HepG2 (cell line): ENCODE data around the gene VAMP8. TPM values are rescaled to one million over a fixed set of nuclear protein-coding genes. Genes with fewer than 3 reads are reported as not detected.

Experiments
- GABPA ChIP-seq, 2 experiments: IDR thresholded peaks; 2 replicates each; pipeline ENCODE4 v1.6.1; 2011 to 2016; ENCODE audit warnings: low read depth in 2 of 2, low read length in 1 of 2, missing biosample characterization in 1 of 2, missing genetic modification characterization in 1 of 2
- TBL1XR1 ChIP-seq: fragments of 150-350 bp; IDR thresholded peaks from 2 replicates; pipeline ENCODE4 v1.6.1; 2014; ENCODE audit warnings: borderline replicate concordance, low read length; ENCODE audit not compliant: partially characterized antibody
- WIZ ChIP-seq: sonication (generic); formaldehyde crosslinking; IDR thresholded peaks from 2 replicates; pipeline ENCODE4 v1.5.1; 2020; ENCODE audit warnings: mild to moderate bottlenecking, missing genetic modification reagents
- ZNF468 ChIP-seq: sonication (generic); formaldehyde crosslinking; IDR thresholded peaks from 2 replicates; pipeline ENCODE4 v1.8.0; 2022; ENCODE audit warnings: mild to moderate bottlenecking, moderate library complexity, missing genetic modification reagents
- polyA plus RNA-seq, 8 experiments: library from polyadenylated mRNA; depleted of rRNA in 3 of 8; stranded (reverse) in 7 of 8; unstranded in 1 of 8; fragments of >200 nt; fragmentation: Illumina TruSeq in 4 of 8; extraction: Trizol in 4 of 8; gene quantifications; 2 replicates each; pipeline versions ENCODE4 v1.2.1 to v1.2.3, GENCODE V29; 2011 to 2016; ENCODE audit warnings: low read depth in 4 of 8, missing spikeins in 1 of 8, mixed read lengths in 1 of 8; ENCODE audit not compliant: insufficient read depth in 1 of 8
- total RNA-seq, 5 experiments: library from RNA; depleted of rRNA; stranded (reverse); fragments of >200 nt; fragmentation: Illumina TruSeq; extraction: Trizol; gene quantifications; 2 replicates each; pipeline ENCODE4 v1.2.3, GENCODE V29; 2016; ENCODE audit warnings: low read depth in 1 of 5
- TF ChIP-seq, protein P1 (sequence below): fragments of 450-650 bp; IDR thresholded peaks from 2 replicates; pipeline ENCODE4 v1.6.1; 2017
- TF ChIP-seq, protein P2 (sequence below): sonication (generic); formaldehyde crosslinking; IDR thresholded peaks from one replicate; pipeline ENCODE4 v1.5.1; 2020; ENCODE audit warnings: mild to moderate bottlenecking, missing genetic modification reagents; ENCODE audit errors: not compliant biosample characterization
- TF ChIP-seq, protein P3 (sequence below): sonication (generic); formaldehyde crosslinking; IDR thresholded peaks from 2 replicates; pipeline ENCODE4 v1.5.0; 2020; ENCODE audit warnings: mild to moderate bottlenecking, missing genetic modification reagents, borderline replicate concordance
- TF ChIP-seq, protein P4 (sequence below): sonication (generic); formaldehyde crosslinking; IDR thresholded peaks from 2 replicates; pipeline ENCODE4 v1.4.0; 2020; ENCODE audit warnings: mild to moderate bottlenecking, low read depth, missing genetic modification reagents
- TF ChIP-seq, protein P5 (sequence below): sonication (generic); formaldehyde crosslinking; IDR thresholded peaks from 2 replicates; pipeline ENCODE4 v1.8.1; 2023; ENCODE audit warnings: missing genetic modification reagents, mild to moderate bottlenecking, borderline replicate concordance

VAMP8 gene
- total and polyA plus RNA-seq, 2 of the 13 experiments (the other 11 are each of a cell fraction or from before 2014, with no cell fraction given) = 83.3 to 157 TPM

DNA sequence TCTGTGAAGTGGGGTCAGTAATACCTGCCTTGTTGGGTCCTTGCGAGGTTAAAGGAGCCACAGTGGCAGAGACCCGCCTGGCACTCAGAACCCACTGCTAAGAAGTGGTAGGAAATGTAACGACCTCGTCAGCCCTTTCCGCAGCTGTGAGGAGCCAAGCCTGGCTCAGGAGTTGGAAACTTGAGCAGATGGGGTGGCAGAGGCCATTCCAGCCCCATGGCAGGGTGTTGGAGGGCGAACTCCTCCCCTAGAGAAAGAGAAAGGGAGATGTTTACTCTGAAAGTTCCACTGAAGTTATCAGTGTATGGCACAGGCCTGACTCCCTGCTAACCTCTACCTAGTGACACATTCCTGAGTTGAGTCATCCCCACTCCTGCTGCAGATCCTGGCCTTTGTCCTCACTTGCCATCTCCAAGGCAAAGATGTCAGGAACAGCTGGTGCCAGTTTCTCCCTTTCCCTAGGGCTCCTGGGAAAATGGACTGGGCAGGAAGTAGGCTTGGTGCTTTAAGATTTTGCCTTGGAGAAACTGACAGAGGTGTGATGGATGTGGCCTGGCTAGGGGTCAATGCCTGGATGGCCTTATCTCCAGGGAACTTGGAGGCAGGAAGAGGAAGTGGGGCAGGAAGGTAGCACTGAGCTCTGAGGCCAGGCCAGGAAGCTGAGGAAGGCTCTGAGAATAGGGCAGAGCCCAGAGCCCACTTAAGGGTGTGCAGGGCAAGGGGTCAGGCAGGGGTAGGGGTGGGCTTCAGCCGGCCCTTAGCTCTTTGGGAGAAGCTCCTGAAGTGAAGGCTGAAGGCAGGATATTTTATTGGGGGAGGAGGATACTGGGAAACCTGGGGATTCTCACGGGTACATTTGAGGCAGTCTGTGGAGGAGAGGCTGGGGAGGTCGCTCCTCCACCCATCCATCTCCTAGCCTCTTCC, 7.7 kb downstream of the VAMP8 start (continued):
- peak; percentile 72 for TF ChIP-seq TBL1XR1
- TF ChIP-seq, protein P1, sequence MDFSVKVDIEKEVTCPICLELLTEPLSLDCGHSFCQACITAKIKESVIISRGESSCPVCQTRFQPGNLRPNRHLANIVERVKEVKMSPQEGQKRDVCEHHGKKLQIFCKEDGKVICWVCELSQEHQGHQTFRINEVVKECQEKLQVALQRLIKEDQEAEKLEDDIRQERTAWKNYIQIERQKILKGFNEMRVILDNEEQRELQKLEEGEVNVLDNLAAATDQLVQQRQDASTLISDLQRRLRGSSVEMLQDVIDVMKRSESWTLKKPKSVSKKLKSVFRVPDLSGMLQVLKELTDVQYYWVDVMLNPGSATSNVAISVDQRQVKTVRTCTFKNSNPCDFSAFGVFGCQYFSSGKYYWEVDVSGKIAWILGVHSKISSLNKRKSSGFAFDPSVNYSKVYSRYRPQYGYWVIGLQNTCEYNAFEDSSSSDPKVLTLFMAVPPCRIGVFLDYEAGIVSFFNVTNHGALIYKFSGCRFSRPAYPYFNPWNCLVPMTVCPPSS = no peak
- TF ChIP-seq, protein P2, sequence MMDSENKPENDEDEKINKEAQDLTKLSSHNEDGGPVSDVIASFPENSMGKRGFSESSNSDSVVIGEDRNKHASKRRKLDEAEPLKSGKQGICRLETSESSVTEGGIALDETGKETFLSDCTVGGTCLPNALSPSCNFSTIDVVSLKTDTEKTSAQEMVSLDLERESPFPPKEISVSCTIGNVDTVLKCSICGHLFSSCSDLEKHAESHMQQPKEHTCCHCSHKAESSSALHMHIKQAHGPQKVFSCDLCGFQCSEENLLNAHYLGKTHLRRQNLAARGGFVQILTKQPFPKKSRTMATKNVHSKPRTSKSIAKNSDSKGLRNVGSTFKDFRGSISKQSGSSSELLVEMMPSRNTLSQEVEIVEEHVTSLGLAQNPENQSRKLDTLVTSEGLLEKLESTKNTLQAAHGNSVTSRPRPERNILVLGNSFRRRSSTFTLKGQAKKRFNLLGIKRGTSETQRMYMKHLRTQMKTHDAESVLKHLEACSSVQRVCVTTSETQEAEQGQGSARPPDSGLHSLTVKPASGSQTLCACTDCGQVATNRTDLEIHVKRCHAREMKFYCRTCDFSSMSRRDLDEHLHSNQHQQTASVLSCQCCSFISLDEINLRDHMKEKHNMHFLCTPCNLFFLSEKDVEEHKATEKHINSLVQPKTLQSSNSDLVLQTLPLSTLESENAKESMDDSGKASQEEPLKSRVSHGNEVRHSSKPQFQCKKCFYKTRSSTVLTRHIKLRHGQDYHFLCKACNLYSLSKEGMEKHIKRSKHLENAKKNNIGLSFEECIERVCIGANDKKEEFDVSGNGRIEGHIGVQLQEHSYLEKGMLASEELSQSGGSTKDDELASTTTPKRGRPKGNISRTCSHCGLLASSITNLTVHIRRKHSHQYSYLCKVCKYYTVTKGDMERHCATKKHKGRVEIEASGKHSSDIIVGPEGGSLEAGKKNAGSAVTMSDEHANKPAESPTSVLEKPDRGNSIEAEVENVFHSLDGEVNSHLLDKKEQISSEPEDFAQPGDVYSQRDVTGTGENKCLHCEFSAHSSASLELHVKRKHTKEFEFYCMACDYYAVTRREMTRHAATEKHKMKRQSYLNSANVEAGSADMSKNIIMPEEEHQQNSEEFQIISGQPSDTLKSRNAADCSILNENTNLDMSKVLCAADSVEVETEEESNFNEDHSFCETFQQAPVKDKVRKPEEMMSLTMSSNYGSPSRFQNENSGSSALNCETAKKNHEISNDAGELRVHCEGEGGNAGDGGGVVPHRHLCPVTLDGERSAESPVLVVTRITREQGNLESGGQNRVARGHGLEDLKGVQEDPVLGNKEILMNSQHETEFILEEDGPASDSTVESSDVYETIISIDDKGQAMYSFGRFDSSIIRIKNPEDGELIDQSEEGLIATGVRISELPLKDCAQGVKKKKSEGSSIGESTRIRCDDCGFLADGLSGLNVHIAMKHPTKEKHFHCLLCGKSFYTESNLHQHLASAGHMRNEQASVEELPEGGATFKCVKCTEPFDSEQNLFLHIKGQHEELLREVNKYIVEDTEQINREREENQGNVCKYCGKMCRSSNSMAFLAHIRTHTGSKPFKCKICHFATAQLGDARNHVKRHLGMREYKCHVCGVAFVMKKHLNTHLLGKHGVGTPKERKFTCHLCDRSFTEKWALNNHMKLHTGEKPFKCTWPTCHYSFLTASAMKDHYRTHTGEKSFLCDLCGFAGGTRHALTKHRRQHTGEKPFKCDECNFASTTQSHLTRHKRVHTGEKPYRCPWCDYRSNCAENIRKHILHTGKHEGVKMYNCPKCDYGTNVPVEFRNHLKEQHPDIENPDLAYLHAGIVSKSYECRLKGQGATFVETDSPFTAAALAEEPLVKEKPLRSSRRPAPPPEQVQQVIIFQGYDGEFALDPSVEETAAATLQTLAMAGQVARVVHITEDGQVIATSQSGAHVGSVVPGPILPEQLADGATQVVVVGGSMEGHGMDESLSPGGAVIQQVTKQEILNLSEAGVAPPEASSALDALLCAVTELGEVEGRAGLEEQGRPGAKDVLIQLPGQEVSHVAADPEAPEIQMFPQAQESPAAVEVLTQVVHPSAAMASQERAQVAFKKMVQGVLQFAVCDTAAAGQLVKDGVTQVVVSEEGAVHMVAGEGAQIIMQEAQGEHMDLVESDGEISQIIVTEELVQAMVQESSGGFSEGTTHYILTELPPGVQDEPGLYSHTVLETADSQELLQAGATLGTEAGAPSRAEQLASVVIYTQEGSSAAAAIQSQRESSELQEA (CRISPR knock-in tag) = peak; percentile 41
- no peak for TF ChIP-seq ZNF468
- 0 out of 2 replicates have a peak, but pooled peaks have one; percentile 78 for TF ChIP-seq WIZ
- TF ChIP-seq, protein P3, sequence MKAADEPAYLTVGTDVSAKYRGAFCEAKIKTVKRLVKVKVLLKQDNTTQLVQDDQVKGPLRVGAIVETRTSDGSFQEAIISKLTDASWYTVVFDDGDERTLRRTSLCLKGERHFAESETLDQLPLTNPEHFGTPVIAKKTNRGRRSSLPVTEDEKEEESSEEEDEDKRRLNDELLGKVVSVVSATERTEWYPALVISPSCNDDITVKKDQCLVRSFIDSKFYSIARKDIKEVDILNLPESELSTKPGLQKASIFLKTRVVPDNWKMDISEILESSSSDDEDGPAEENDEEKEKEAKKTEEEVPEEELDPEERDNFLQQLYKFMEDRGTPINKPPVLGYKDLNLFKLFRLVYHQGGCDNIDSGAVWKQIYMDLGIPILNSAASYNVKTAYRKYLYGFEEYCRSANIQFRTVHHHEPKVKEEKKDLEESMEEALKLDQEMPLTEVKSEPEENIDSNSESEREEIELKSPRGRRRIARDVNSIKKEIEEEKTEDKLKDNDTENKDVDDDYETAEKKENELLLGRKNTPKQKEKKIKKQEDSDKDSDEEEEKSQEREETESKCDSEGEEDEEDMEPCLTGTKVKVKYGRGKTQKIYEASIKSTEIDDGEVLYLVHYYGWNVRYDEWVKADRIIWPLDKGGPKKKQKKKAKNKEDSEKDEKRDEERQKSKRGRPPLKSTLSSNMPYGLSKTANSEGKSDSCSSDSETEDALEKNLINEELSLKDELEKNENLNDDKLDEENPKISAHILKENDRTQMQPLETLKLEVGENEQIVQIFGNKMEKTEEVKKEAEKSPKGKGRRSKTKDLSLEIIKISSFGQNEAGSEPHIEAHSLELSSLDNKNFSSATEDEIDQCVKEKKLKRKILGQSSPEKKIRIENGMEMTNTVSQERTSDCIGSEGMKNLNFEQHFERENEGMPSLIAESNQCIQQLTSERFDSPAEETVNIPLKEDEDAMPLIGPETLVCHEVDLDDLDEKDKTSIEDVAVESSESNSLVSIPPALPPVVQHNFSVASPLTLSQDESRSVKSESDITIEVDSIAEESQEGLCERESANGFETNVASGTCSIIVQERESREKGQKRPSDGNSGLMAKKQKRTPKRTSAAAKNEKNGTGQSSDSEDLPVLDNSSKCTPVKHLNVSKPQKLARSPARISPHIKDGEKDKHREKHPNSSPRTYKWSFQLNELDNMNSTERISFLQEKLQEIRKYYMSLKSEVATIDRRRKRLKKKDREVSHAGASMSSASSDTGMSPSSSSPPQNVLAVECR = peak; percentile 89
- TF ChIP-seq, protein P4, sequence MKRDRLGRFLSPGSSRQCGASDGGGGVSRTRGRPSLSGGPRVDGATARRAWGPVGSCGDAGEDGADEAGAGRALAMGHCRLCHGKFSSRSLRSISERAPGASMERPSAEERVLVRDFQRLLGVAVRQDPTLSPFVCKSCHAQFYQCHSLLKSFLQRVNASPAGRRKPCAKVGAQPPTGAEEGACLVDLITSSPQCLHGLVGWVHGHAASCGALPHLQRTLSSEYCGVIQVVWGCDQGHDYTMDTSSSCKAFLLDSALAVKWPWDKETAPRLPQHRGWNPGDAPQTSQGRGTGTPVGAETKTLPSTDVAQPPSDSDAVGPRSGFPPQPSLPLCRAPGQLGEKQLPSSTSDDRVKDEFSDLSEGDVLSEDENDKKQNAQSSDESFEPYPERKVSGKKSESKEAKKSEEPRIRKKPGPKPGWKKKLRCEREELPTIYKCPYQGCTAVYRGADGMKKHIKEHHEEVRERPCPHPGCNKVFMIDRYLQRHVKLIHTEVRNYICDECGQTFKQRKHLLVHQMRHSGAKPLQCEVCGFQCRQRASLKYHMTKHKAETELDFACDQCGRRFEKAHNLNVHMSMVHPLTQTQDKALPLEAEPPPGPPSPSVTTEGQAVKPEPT (CRISPR knock-in tag) = peak; percentile 79
- TF ChIP-seq, protein P5, sequence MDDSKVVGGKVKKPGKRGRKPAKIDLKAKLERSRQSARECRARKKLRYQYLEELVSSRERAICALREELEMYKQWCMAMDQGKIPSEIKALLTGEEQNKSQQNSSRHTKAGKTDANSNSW = no peak
- TF ChIP-seq GABPA (IDR thresholded peaks at IDR 0.05; ENCODE audit: low read depth, low read length) = peak; percentile 40; the same call in 1 of the 2 replicates
- peak; percentile 77; the same call in 1 of the 2 replicates for TF ChIP-seq GABPA (CRISPR knock-in tag; IDR thresholded peaks at IDR 0.05; ENCODE audit: low read depth)
